Aortic smooth muscle cell (primary cell): Measurements from ENCODE around the gene ITPR1. TPM values are rescaled to one million over a fixed set of nuclear protein-coding genes. Genes with fewer than 3 reads are reported as not detected.

ENCODE experiments used
- total RNA-seq: library from RNA; depleted of rRNA; stranded (reverse); fragments of >200 nt; gene quantifications from 2 replicates; pipeline ENCODE4 v1.2.3, GENCODE V29; 2014

ITPR1 gene
- 71.4 and 81.1 TPM in 2 replicates for total RNA-seq

GRCh38 chr3:4493014-4493940 is at the start of gene ITPR1:
TSS of gene ITPR1 (plus strand) at chr3:4493348. CDS start at chr3:4516492, 23,144 bp downstream.

GRCh38 chr3:4466741-4467521 is 26.2 kb upstream of the ITPR1 start, which contains the start of gene SUMF1:
TSS of gene SUMF1 (minus strand) at chr3:4467269. CDS start at chr3:4467245, 24 bp downstream.

Other genes starting within 250 kb of the ITPR1 start
- 7.1 and 12.9 TPM in 2 replicates for gene SETMAR, start 190.0 kb upstream of the ITPR1 start, total RNA-seq
- 61.3 and 79.8 TPM in 2 replicates for gene SUMF1, start 26.1 kb upstream of the ITPR1 start, total RNA-seq